ENCODE data around the gene CHST6.
A peak's percentile ranks its signal among the peaks of the same experiment; 100 is the strongest.

Gene CHST6

GRCh38 chr16:75494184-75494583 lies 1.1 kb downstream of the CHST6 start:
- no peaks in the 10 kb centered on the region for H3K79me2 ChIP-seq (ENCODE audit: insufficient read depth, low read length)
- no peaks in the 10 kb centered on the region for H3K9me3 ChIP-seq (ENCODE audit: insufficient read depth, low read length, severe bottlenecking)
- ATAC-seq (ENCODE audit: insufficient read depth, low read depth) (no peak), DNase-seq (no peak)
- H3K4me3 ChIP-seq (ENCODE audit: low read depth in 1 of 2, low read length in 2 of 2), result no peak overlapping the region
- H3K9ac ChIP-seq (ENCODE audit: low read depth, low read length), result no peak overlapping the region
- no peaks in the 10 kb centered on the region for H3K36me3 ChIP-seq (ENCODE audit: insufficient read depth, low read length)
- H2AFZ ChIP-seq (ENCODE audit: low read depth, low read length), result no peak overlapping the region
- H4K20me1 ChIP-seq (ENCODE audit: insufficient read depth, low read length), result no peaks in the 10 kb centered on the region
- H3K27ac ChIP-seq (ENCODE audit: low read length), result no peak overlapping the region
- TF ChIP-seq CTCF (IDR thresholded peaks at IDR 0.05; ENCODE audit: borderline replicate concordance, extremely low read depth, low read length, poor library complexity, severe bottlenecking) (no peak), EZH2 (IDR thresholded peaks at IDR 0.05; ENCODE audit: borderline replicate concordance, low read depth, low read length, severe bottlenecking) (no peak)
- no peaks in the 10 kb centered on the region for H3K27me3 ChIP-seq (ENCODE audit: insufficient read depth, low read length, poor library complexity)
- H3K4me1 ChIP-seq (ENCODE audit: insufficient read depth, low read length), result no peaks in the 10 kb centered on the region
- H3K4me2 ChIP-seq (ENCODE audit: insufficient read depth, low read length), result no peak overlapping the region

- TF ChIP-seq CTCF (IDR thresholded peaks at IDR 0.05; ENCODE audit: borderline replicate concordance, extremely low read depth, low read length, poor library complexity, severe bottlenecking) (peak; percentile 34), EZH2 (IDR thresholded peaks at IDR 0.05; ENCODE audit: borderline replicate concordance, low read depth, low read length, severe bottlenecking) (no peak)
- no peak for DNase-seq
- Histone ChIP-seq H3K27ac (ENCODE audit: low read length) (no peak overlapping the region), H4K20me1 (ENCODE audit: insufficient read depth, low read length) (no peaks in the 10 kb centered on the region), H3K9me3 (ENCODE audit: insufficient read depth, low read length, severe bottlenecking) (no peaks in the 10 kb centered on the region), H3K4me3 (ENCODE audit: low read depth in 1 of 2, low read length in 2 of 2) (no peak overlapping the region), H3K9ac (ENCODE audit: low read depth, low read length) (no peak overlapping the region), H3K4me1 (ENCODE audit: insufficient read depth, low read length) (no peaks in the 10 kb centered on the region), H2AFZ (ENCODE audit: low read depth, low read length) (no peak overlapping the region), H3K36me3 (ENCODE audit: insufficient read depth, low read length) (no peaks in the 10 kb centered on the region), H3K79me2 (ENCODE audit: insufficient read depth, low read length) (no peaks in the 10 kb centered on the region), H3K27me3 (ENCODE audit: insufficient read depth, low read length, poor library complexity) (no peaks in the 10 kb centered on the region), H3K4me2 (ENCODE audit: insufficient read depth, low read length) (no peak overlapping the region)
- peak; percentile 53; the same call in 2 of the 3 replicates for ATAC-seq (ENCODE audit: insufficient read depth, low read depth)
These were observed 3.4 kb downstream of the CHST6 start for GRCh38 chr16:75491876-75492275.

- no peak for TF ChIP-seq EZH2 (IDR thresholded peaks at IDR 0.05; ENCODE audit: borderline replicate concordance, low read depth, low read length, severe bottlenecking)
- TF ChIP-seq CTCF (IDR thresholded peaks at IDR 0.05; ENCODE audit: borderline replicate concordance, extremely low read depth, low read length, poor library complexity, severe bottlenecking), result no peak
- no peak for DNase-seq
- H2AFZ ChIP-seq (ENCODE audit: low read depth, low read length), result no peak overlapping the region
These were observed 6.9 kb downstream of the CHST6 start for GRCh38 chr16:75488322-75488721.

More at GRCh38 chr16:75488322-75488721, 6.9 kb downstream of the CHST6 start:
- Histone ChIP-seq H3K9me3 (ENCODE audit: insufficient read depth, low read length, severe bottlenecking) (no peaks in the 10 kb centered on the region), H3K36me3 (ENCODE audit: insufficient read depth, low read length) (no peaks in the 10 kb centered on the region), H3K27ac (ENCODE audit: low read length) (no peak overlapping the region), H4K20me1 (ENCODE audit: insufficient read depth, low read length) (no peaks in the 10 kb centered on the region), H3K4me1 (ENCODE audit: insufficient read depth, low read length) (peaks cover 24% of the 10 kb centered on the region), H3K4me2 (ENCODE audit: insufficient read depth, low read length) (no peak overlapping the region), H3K4me3 (ENCODE audit: low read depth in 1 of 2, low read length in 2 of 2) (no peak overlapping the region), H3K79me2 (ENCODE audit: insufficient read depth, low read length) (no peaks in the 10 kb centered on the region), H3K9ac (ENCODE audit: low read depth, low read length) (no peak overlapping the region), H3K27me3 (ENCODE audit: insufficient read depth, low read length, poor library complexity) (no peaks in the 10 kb centered on the region)
- ATAC-seq (ENCODE audit: insufficient read depth, low read depth), result no peak

All from DND-41 (cell line).